GM19238 (cell line): Measurements from ENCODE around the gene YAP1.

Source experiments
- DNase-seq: peaks from one replicate; pipeline ENCODE4 v3.0.0; 2011; ENCODE audit warnings: low spot score; ENCODE audit not compliant: insufficient read length

Gene YAP1

DNA sequence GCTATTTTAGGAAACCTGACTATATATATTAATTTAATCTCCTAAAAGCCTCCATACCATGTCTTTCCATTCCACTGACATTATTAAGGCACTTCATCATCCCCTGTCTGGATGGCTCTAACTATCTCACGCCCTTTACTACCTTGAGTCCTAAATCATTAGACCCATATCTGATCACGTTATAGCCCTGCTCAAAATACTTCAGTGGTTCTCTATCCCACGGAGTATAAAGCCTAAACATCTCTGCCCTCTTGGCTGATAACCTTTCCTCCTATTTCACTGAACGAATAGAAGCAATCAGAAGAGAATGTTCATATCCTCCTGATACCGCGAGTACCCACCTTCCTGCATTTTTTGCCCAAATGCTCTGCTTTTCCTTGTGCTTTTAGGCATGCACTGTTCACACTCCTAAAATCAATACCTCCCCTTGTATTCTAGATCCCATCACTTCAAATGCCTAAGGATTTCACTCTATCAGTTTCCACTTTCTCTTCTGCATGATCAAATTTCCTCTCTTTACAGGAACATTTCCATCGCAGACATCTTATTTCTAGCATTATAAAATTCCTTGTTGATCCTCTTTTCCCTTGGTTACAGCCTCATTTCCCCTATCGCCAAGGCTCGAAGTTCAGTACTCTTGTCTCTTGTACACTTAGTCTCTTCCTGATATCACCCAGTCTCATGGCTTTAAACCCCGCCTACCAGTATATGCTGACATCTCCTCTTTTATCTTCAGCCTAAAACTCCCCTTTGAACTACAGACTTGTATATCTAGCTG, 162.0 kb downstream of the YAP1 start:
- no peak for DNase-seq

DNA sequence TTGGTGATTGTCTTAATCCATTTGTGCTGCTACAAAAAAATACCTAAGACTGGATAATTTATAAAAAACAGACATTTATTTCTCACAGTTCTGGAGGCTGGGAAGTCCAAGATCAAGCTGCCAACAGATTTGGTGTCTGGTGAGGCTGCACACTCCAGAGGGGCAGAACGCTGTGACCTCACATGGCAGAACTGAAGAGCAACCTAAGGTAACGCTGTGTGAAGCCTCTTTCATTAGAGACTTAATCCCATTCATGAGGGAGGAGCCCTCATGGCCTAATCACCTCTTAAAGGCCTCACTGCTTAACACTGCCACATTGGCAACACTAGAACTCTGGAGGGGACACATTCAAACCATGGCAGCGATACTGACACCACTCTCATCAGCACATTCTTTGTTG, 164.4 kb downstream of the YAP1 start:
- no peak for DNase-seq

DNA sequence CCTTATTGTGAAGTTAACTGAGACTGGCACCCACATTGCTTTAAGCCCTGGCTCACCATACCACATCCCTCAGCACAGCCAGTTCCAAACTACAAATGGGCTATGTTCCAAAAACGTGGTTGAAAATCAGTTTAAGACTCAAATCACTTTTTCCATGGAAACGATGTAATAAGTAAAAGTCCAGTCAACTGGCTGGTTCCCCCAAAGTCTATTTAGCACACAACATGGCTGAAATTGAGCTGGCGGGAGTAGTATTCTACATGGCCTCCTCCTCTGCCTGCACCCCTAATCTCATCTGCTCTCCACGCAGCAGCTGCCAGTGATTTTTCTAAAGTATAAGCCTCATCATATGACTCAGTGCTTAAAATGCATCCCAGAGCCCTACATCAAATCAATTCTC, 166.1 kb downstream of the YAP1 start:
- DNase-seq: no peak

DNA sequence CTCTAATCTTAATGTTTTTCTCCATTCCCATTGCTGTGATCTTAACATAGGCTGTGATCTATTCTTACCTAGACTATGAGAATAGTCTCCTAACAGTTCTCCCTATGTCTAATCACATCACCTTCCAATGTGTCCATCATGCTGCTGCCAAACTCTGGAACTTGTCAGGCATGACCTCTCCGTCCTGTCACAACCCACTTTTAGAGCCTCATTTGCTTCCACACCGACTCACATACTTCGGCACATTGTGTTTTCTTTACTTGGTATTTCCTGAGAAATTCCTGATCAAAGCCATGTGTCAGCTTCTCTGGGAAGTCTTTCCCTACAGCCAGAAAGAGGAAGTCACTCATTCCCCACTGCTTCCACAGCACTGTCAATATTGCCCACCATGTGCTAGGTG, 166.5 kb downstream of the YAP1 start:
- no peak for DNase-seq

DNA sequence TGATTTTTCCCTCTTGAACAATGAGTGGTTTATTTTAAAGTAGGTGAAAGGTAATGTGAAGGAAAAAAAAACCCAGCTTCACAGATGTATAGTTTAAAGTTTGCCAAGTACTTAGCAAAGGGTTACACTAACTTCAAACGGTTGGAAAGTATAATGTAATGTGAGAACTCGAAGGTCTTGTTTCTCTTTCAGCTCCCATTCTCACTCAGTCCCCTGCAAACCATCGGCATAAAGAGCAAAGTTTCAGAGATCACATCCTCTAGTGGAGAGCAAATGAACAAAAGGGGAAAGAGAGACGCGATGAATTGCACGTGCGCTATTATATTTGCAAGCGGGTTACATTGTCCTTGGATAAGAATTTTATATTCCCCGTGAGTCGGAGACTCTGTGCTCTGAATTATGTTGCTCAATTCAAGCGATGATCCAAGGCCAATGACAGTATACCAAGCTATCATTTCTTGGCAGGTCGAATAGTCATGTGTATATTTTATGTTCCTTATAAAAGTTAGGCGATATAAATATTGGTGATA, 169.5 kb downstream of the YAP1 start:
- DNase-seq: no peak

DNA sequence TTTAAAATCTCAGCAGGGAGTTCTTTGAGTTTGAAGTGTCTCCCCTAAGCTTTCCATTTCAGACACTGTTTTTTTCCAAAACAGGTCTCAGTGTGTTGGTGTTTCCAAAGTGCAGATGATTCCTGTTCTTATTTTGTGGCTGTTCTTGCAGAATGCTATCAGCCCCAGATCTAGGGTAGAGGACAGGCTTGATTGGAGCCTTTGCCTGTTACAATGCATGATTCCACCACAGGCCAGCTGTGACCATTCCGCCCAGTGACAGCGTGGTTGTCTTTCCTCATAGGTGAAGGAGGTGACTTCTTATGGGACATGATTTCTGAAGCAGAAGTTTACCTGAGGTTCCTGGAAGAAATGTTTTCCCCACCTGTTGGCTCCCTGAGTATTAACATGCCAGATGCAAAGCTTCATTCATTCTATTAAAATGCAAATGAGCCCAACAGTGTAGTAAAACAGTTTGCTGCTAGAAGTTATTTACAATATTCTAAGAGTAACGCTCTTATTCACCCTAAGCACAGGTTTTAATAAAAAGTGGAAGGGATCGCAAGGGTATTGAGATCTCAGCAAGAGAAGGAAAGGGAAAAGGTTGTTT, 170.1 kb downstream of the YAP1 start:
- no peak for DNase-seq
